ENCODE data around the gene NLE1.

NLE1 gene

DNA sequence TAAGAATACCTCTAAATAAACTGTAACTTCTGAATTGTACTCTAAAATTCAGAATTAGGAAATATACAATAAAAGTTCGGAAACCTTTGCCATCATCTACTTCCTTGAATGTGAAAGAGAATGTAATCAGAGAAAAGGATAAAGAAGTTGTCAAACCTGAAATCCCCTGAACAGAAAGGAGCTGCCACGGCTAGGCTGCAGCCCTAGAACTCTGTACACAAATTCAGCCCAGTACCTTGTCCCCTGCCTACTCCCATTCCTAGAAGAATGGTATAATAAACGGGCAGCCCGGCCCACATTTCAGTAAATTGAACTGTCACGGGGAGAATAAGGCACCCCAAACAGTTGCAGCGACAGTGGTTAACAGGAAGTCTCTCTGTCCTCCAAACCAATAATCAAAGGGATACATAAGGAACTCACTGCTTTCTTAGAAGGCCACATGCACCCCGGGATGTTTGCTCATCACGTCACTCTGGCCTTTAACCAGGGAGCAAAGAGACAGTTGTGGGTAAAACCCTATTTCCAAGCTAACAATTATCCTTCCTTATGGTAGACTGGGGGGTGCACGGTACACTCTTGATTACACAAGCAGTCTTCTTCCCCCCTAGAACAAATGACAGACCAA is 54.3 kb downstream of the NLE1 start:
- POLR2A ChIA-PET = no interaction called here
- CTCF ChIA-PET = interaction anchor here (0.6 kb wide), 1 partner anchor 35 kb away, joined by 5 read pairs; no protein-coding TSS in a partner anchor
- DNase-seq (ENCODE audit: extremely low spot score) = no peak
- TF ChIP-seq SUZ12 (IDR thresholded peaks at IDR 0.05) (no peak), HDGF (IDR thresholded peaks at IDR 0.05; ENCODE audit: borderline replicate concordance) (no peak), FOXM1 (IDR thresholded peaks at IDR 0.05; ENCODE audit: borderline replicate concordance) (no peak), ARNT (IDR thresholded peaks at IDR 0.05) (no peak)

GRCh38 chr17:35086931-35087573 is 55.1 kb downstream of the NLE1 start:
- CTCF ChIA-PET = interaction anchor here (0.6 kb wide), 1 partner anchor 36 kb away, joined by 5 read pairs; no protein-coding TSS in a partner anchor
- DNase-seq (ENCODE audit: extremely low spot score) = no peak
- POLR2A ChIA-PET = interaction anchor here (1.2 kb wide), 1 partner anchor 12 kb away, joined by 3 read pairs; no protein-coding TSS in a partner anchor
- TF ChIP-seq FOXM1 (IDR thresholded peaks at IDR 0.05; ENCODE audit: borderline replicate concordance) (no peak), ELF4 (IDR thresholded peaks at IDR 0.05) (no peak), SP1 (IDR thresholded peaks at IDR 0.05) (no peak), PKNOX1 (IDR thresholded peaks at IDR 0.05) (no peak), HDGF (IDR thresholded peaks at IDR 0.05; ENCODE audit: borderline replicate concordance) (no peak), ZNF384 (IDR thresholded peaks at IDR 0.05) (no peak)

DNA sequence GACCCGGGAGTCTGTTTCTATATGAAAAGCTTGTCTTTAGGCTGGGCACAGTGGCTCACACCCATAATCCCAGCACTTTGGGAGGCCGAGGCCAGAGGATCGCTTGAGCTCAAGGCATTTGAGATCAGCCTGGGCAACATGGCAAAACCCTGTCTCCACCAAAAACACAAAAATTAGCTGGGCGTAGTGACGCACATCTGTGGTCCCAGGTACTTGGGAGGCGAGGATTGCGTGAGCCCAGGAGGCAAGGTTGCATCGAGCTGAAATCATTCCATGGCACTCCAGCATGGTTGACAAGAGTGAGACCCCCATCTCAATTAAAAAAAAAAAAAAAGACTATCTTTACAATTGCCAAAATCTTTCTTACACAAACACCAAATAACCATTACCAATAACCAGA is 55.9 kb downstream of the NLE1 start:
- ChIA-PET CTCF (no interaction called here), POLR2A (interaction anchor here (0.7 to 1.9 kb wide), 3 partner anchors 11 to 78 kb away, joined by 3 to 6 read pairs (median 3); partner anchors contain the start of gene RFFL)
- DNase-seq (ENCODE audit: extremely low spot score) = no peak
- TF ChIP-seq FOXK2 (IDR thresholded peaks at IDR 0.05) (no peak), FOXM1 (IDR thresholded peaks at IDR 0.05; ENCODE audit: borderline replicate concordance) (no peak), HDGF (IDR thresholded peaks at IDR 0.05; ENCODE audit: borderline replicate concordance) (no peak)

DNA sequence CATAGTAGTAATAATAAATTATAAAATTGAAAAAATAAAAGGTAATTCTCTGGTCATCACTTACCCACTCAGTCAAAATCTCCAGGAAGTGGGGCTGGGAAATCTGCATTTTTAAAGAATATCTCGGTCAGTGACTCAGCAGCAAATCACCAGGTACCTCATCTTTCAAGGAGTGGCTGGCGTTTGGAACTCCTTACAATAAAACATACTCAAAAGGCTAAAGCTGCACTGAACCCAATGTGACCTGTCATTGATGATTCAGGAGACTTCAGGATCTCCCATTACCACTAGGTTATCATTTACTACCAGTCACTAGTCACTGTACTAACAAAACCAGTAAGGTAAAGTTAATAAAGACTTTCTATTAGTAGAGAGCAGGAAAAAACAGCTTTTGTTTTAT is 57.1 kb downstream of the NLE1 start:
- POLR2A ChIA-PET = interaction anchor here (1.1 to 1.9 kb wide), 2 partner anchors 13 to 21 kb away, joined by 3 to 6 read pairs; partner anchors contain the start of gene RFFL
- CTCF ChIA-PET = no interaction called here
- no peak for TF ChIP-seq SUZ12 (IDR thresholded peaks at IDR 0.05)
- DNase-seq (ENCODE audit: extremely low spot score) = no peak

DNA sequence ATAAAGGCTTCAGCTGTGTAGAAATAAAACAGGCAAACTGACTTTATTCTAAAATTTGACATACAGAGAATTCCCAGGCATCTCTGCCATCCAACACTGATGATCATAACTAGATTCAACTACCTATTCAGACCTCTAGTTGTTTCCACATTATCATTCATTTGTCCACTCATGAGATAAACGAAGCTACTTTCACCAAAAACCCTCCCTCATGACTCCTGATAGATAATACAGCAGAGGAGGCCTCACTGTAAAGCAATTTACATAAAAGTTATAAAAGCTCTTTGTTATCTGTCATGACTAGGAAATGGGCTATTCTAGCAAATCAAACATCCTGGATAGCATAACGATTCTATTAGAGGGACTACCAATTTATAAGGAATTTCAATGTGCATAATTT is 59.0 kb downstream of the NLE1 start:
- no peak for DNase-seq (ENCODE audit: extremely low spot score)
- no peak for TF ChIP-seq LEF1 (IDR thresholded peaks at IDR 0.05; ENCODE audit: borderline replicate concordance)
- TF ChIP-seq ARNT (IDR thresholded peaks at IDR 0.05) = no peak
- TF ChIP-seq CTBP1 (IDR thresholded peaks at IDR 0.05; ENCODE audit: borderline replicate concordance) = no peak
- POLR2A ChIA-PET = interaction anchor here (0.9 kb wide), 1 partner anchor 20 kb away, joined by 3 read pairs; the partner anchor contains the start of gene RFFL
- CTCF ChIA-PET = interaction anchor here (0.6 kb wide), 1 partner anchor 864 kb away, joined by 7 read pairs; no protein-coding TSS in a partner anchor

DNA sequence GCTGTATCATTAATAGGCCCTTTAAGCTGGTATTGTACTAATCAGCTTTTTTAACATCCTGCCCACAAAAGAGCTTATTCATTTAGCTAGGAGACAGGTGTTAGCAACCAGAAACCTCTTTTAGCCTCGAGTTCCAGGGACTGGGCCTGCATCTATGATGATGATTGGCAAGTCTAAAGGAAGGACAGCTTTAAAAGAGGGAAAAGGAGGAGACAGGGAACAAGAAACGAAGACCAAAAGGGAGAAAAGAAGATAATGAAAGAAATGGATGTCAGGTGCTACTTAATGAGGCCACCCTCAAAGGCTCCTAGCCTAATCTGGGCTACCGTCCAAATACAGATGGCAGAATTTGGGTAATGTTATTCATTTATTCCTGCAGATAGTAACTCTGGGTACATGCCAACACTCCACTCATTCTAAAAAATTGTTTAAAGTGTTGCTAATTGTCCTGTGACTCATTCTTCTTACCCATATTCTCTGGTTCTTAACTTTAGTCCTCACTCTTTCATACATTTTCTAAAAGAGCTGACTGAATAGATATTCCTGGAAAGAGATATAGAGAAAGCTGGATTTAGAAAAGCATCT is 59.9 kb downstream of the NLE1 start:
- CTCF ChIA-PET = interaction anchor here (0.6 kb wide), 1 partner anchor 865 kb away, joined by 7 read pairs; no protein-coding TSS in a partner anchor
- DNase-seq (ENCODE audit: extremely low spot score) = no peak
- TF ChIP-seq HDGF (IDR thresholded peaks at IDR 0.05; ENCODE audit: borderline replicate concordance) = no peak
- no peak for TF ChIP-seq CTBP1 (IDR thresholded peaks at IDR 0.05; ENCODE audit: borderline replicate concordance)
- TF ChIP-seq FOXA1 (IDR thresholded peaks at IDR 0.05) = no peak
- TF ChIP-seq LEF1 (IDR thresholded peaks at IDR 0.05; ENCODE audit: borderline replicate concordance) = no peak
- POLR2A ChIA-PET = no interaction called here

DNA sequence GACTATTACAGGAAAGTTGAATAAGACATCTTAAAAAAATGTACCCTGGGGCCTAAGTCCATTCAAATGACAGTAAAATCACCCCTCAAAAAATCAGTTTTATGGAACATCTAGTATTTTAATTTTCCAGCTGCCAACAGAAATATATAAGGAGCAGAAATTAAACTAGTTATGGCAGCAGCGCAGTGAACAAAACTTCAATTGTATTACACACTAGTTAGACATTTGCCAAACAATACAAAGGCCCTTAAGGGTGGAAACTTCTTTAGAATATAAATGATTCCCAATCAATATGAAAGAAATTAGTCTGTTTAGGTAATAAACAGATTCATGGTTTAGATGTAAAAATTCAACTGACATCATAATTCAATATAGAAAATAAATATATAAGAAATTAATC is 60.5 kb downstream of the NLE1 start:
- ChIA-PET POLR2A (no interaction called here), CTCF (no interaction called here)
- TF ChIP-seq L3MBTL2 (conservative IDR thresholded peaks at IDR 0.05) (no peak), FOXA1 (IDR thresholded peaks at IDR 0.05) (no peak), LEF1 (IDR thresholded peaks at IDR 0.05; ENCODE audit: borderline replicate concordance) (no peak), CTBP1 (IDR thresholded peaks at IDR 0.05; ENCODE audit: borderline replicate concordance) (no peak), SP1 (IDR thresholded peaks at IDR 0.05) (no peak), PKNOX1 (IDR thresholded peaks at IDR 0.05) (no peak), ELF4 (IDR thresholded peaks at IDR 0.05) (no peak), BHLHE40 (IDR thresholded peaks at IDR 0.05; ENCODE audit: borderline replicate concordance) (no peak), FOXM1 (IDR thresholded peaks at IDR 0.05; ENCODE audit: borderline replicate concordance) (no peak), ARNT (IDR thresholded peaks at IDR 0.05) (no peak), SUZ12 (IDR thresholded peaks at IDR 0.05) (no peak), HDGF (IDR thresholded peaks at IDR 0.05; ENCODE audit: borderline replicate concordance) (no peak), TARDBP (IDR thresholded peaks at IDR 0.05) (no peak), FOXK2 (IDR thresholded peaks at IDR 0.05) (no peak), ZNF384 (IDR thresholded peaks at IDR 0.05) (no peak), NFRKB (IDR thresholded peaks at IDR 0.05) (no peak)
- DNase-seq (ENCODE audit: extremely low spot score) = no peak

Data from HEK293T (cell line).